Keratinocyte (primary cell): ENCODE data around the gene DTD1.

Experiments
- EZH2 ChIP-seq: IDR thresholded peaks from one replicate; pipeline ENCODE4 v1.6.1; 2012; ENCODE audit warnings: inconsistent platforms, mild to moderate bottlenecking, low read length, moderate library complexity
- TF ChIP-seq, protein P1 (sequence below), 3 experiments: IDR thresholded peaks in 1 of 3; conservative IDR thresholded peaks in 1 of 3; optimal IDR thresholded peaks in 1 of 3; 2 replicates in 2 of 3; 3 replicates in 1 of 3; pipeline versions ENCODE3 to v1.5.1; 2011; ENCODE audit warnings: low read length in 3 of 3, mild to moderate bottlenecking in 3 of 3, moderate library complexity in 2 of 3, control low read depth in 1 of 3, inconsistent platforms in 1 of 3; ENCODE audit not compliant: insufficient read depth in 2 of 3; ENCODE audit errors: extremely low read depth in 1 of 3

- TF ChIP-seq, protein P1, sequence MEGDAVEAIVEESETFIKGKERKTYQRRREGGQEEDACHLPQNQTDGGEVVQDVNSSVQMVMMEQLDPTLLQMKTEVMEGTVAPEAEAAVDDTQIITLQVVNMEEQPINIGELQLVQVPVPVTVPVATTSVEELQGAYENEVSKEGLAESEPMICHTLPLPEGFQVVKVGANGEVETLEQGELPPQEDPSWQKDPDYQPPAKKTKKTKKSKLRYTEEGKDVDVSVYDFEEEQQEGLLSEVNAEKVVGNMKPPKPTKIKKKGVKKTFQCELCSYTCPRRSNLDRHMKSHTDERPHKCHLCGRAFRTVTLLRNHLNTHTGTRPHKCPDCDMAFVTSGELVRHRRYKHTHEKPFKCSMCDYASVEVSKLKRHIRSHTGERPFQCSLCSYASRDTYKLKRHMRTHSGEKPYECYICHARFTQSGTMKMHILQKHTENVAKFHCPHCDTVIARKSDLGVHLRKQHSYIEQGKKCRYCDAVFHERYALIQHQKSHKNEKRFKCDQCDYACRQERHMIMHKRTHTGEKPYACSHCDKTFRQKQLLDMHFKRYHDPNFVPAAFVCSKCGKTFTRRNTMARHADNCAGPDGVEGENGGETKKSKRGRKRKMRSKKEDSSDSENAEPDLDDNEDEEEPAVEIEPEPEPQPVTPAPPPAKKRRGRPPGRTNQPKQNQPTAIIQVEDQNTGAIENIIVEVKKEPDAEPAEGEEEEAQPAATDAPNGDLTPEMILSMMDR (optimal IDR thresholded peaks at IDR 0.05 in 1 of 3, IDR thresholded peaks at IDR 0.05 in 1 of 3, conservative IDR thresholded peaks at IDR 0.05 in 1 of 3; ENCODE audit: extremely low read depth in 1 of 3, insufficient read depth in 2 of 3, low read length in 3 of 3), result no peak
- TF ChIP-seq EZH2, result no peak
Measured at GRCh38 chr20:18794428-18794787, 206.6 kb downstream of the DTD1 start.
